Loucy (cell line): ENCODE measurements around the gene ZBTB12.

Source experiments
- H2AFZ ChIP-seq: fragments of 200-600 bp; sonication (generic); 2 replicates; pipeline ENCODE4 v1.6.0; 2016; ENCODE audit warnings: antibody characterized with exemption, mild to moderate bottlenecking, low read length, moderate library complexity
- H3F3A ChIP-seq: fragments of 200-600 bp; 2 replicates; pipeline ENCODE4 v1.6.0; 2016; ENCODE audit warnings: antibody characterized with exemption, low read depth, mild to moderate bottlenecking
- H3K27me3 ChIP-seq: fragments of 200-600 bp; sonication (generic); 2 replicates; pipeline ENCODE4 v1.6.1; 2014; ENCODE audit warnings: low read length, mild to moderate bottlenecking; ENCODE audit not compliant: insufficient read depth, poor library complexity, severe bottlenecking
- H3K36me3 ChIP-seq: fragments of 200-600 bp; sonication (generic); 2 replicates; pipeline ENCODE4 v1.6.1; 2016; ENCODE audit warnings: low read length; ENCODE audit not compliant: insufficient read depth
- H3K4me1 ChIP-seq: fragments of 200-600 bp; sonication (generic); 2 replicates; pipeline ENCODE4 v1.5.1; 2014; ENCODE audit warnings: low read length, mild to moderate bottlenecking; ENCODE audit not compliant: insufficient read depth, poor library complexity, severe bottlenecking
- H3K4me2 ChIP-seq: fragments of 200-600 bp; sonication (generic); 2 replicates; pipeline ENCODE4 v1.6.0; 2014; ENCODE audit warnings: antibody characterized with exemption, low read length, low read depth, mild to moderate bottlenecking; ENCODE audit not compliant: poor library complexity, severe bottlenecking
- H3K4me3 ChIP-seq: fragments of 200-600 bp; sonication (generic); 2 replicates; pipeline ENCODE4 v1.5.1; 2014; ENCODE audit warnings: low read length, mild to moderate bottlenecking, mixed read lengths; ENCODE audit not compliant: poor library complexity, severe bottlenecking
- H3K79me2 ChIP-seq: fragments of 200-600 bp; sonication (generic); 2 replicates; pipeline ENCODE4 v1.6.1; 2014; ENCODE audit warnings: low read length; ENCODE audit not compliant: insufficient read depth
- H3K9ac ChIP-seq: fragments of 200-600 bp; sonication (generic); 2 replicates; pipeline ENCODE4 v1.6.0; 2014; ENCODE audit warnings: mild to moderate bottlenecking, low read depth, low read length, moderate library complexity; ENCODE audit not compliant: poor library complexity, severe bottlenecking
- H3K9me2 ChIP-seq: fragments of 200-600 bp; sonication (generic); replicated peaks from 2 replicates; pipeline ENCODE4 v1.6.1; 2016; ENCODE audit warnings: low read depth, low read length, mixed read lengths
- H3K9me3 ChIP-seq: fragments of 200-600 bp; sonication (generic); 2 replicates; pipeline ENCODE4 v1.6.1; 2014; ENCODE audit warnings: mild to moderate bottlenecking, antibody characterized with exemption, low read length, low read depth; ENCODE audit not compliant: insufficient read depth
- H4K20me1 ChIP-seq: fragments of 200-600 bp; sonication (generic); 2 replicates; pipeline ENCODE4 v1.6.0; 2014; ENCODE audit warnings: antibody characterized with exemption, low read length, mild to moderate bottlenecking; ENCODE audit not compliant: insufficient read depth, poor library complexity, severe bottlenecking
- CTCF ChIP-seq: fragments of 200-600 bp; sonication (generic); conservative IDR thresholded peaks from 2 replicates; pipeline ENCODE4 v1.5.1; 2014; ENCODE audit warnings: mild to moderate bottlenecking, antibody characterized with exemption, low read length
- EZH2phosphoT487 ChIP-seq: fragments of 200-600 bp; IDR thresholded peaks from 2 replicates; pipeline ENCODE4 v1.6.1; 2018; ENCODE audit warnings: antibody characterized with exemption, mild to moderate bottlenecking, moderate library complexity, borderline replicate concordance

The ZBTB12 gene

GRCh38 chr6:31922942-31923341 is 21.1 kb upstream of the ZBTB12 start:
- TF ChIP-seq EZH2phosphoT487 = no peak
- TF ChIP-seq CTCF = peak; percentile 62
- Histone ChIP-seq H3K9ac (no peak overlapping the region), H3K4me1 (no peaks in the 10 kb centered on the region), H3K9me3 (no peaks in the 10 kb centered on the region), H3K36me3 (no peaks in the 10 kb centered on the region), H2AFZ (no peak overlapping the region), H4K20me1 (no peaks in the 10 kb centered on the region), H3F3A (no peaks in the 10 kb centered on the region), H3K9me2 (no peaks in the 10 kb centered on the region), H3K4me2 (no peak overlapping the region), H3K79me2 (no peaks in the 10 kb centered on the region), H3K27me3 (no peaks in the 10 kb centered on the region), H3K4me3 (no peak overlapping the region)

GRCh38 chr6:31920811-31921210 is 18.9 kb upstream of the ZBTB12 start:
- Histone ChIP-seq H3K9ac (no peak overlapping the region), H3K4me1 (no peaks in the 10 kb centered on the region), H3K36me3 (no peaks in the 10 kb centered on the region), H3K4me3 (no peak overlapping the region), H2AFZ (no peak overlapping the region), H3K79me2 (no peaks in the 10 kb centered on the region), H3K9me3 (no peaks in the 10 kb centered on the region), H4K20me1 (no peaks in the 10 kb centered on the region), H3K27me3 (no peaks in the 10 kb centered on the region), H3F3A (no peaks in the 10 kb centered on the region), H3K9me2 (no peaks in the 10 kb centered on the region), H3K4me2 (no peak overlapping the region)
- no peak for TF ChIP-seq CTCF
- no peak for TF ChIP-seq EZH2phosphoT487

- no peaks in the 10 kb centered on the region for H3K9me2 ChIP-seq
- H2AFZ ChIP-seq = no peak overlapping the region
- no peak overlapping the region for H3K4me3 ChIP-seq
- no peak for TF ChIP-seq CTCF
- no peak for TF ChIP-seq EZH2phosphoT487
- no peak overlapping the region for H3K9ac ChIP-seq
- no peaks in the 10 kb centered on the region for H3K79me2 ChIP-seq
- H3K4me1 ChIP-seq = no peaks in the 10 kb centered on the region
- H4K20me1 ChIP-seq = no peaks in the 10 kb centered on the region
- no peak overlapping the region for H3K4me2 ChIP-seq
- no peaks in the 10 kb centered on the region for H3K36me3 ChIP-seq
- no peaks in the 10 kb centered on the region for H3K27me3 ChIP-seq
- no peaks in the 10 kb centered on the region for H3K9me3 ChIP-seq
- H3F3A ChIP-seq = no peaks in the 10 kb centered on the region
Observed at GRCh38 chr6:31919624-31920303, 17.9 kb upstream of the ZBTB12 start.
